Activated naive CD4-positive, alpha-beta T cell treated with anti-CD3 and anti-CD28 coated beads, Interleukin-2, amount 50 U/mL, for 24 hours (primary cell): ENCODE data around the gene TMEM62.
A peak's percentile ranks its signal among the peaks of the same experiment; 100 is the strongest.
"Not testable (repeated sequence)": the region's sequence is repeated elsewhere in the genome, so short reads cannot be mapped to it uniquely, and the experiment has no call there.

Source experiments
- H3K27ac Mint-ChIP-seq: one replicate; pipeline ENCODE4 v1.8.0; 2021; ENCODE audit warnings: mild to moderate bottlenecking, mixed read lengths
- H3K27me3 Mint-ChIP-seq: one replicate; pipeline ENCODE4 v1.8.0; 2021; ENCODE audit warnings: mixed read lengths
- H3K36me3 Mint-ChIP-seq: one replicate; pipeline ENCODE4 v1.8.0; 2021; ENCODE audit warnings: mixed read lengths
- H3K4me1 Mint-ChIP-seq: one replicate; pipeline ENCODE4 v1.8.0; 2021; ENCODE audit warnings: mixed read lengths
- H3K4me3 Mint-ChIP-seq: one replicate; pipeline ENCODE4 v1.8.0; 2021; ENCODE audit warnings: mild to moderate bottlenecking, mixed read lengths
- H3K9me3 Mint-ChIP-seq: one replicate; pipeline ENCODE4 v1.8.0; 2021; ENCODE audit warnings: mixed read lengths

TMEM62 gene

DNA sequence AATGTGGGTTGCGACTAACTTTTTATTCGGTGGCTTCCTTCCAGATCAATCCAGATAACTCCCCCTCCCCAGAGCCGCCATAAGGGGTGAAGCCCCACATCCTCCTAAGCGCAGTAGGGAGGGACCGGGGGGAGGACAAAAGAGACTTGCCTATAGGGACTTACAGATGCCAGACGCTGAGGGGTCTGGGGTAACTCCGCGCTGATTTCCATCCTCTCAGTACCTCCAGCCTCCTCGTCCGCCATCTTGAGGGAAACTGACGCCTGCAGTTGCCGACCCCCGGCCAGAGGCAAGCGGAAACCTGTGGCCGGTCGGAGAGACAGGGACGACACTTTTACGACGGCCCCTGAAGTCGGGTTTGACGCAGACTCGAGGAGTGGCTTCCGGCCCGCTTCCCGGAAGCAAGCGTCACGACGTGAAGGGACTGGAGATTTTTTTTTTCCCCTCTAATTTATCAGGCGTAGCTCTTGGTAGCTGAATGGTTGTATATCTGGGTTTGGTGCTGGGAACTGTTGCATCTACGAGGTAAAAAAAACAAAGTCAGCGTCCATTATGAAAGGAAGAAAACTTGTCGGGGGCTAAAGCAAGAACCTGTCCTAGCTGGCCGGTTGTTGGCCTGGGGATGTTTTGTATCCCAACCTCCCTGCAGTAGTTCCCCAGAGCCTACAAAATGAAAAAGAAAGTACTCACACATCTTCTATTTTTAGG lies 27.5 kb upstream of the TMEM62 start, which contains the start of gene UBR1:
TSS of gene UBR1 (minus strand) at position 261 of the 708 bp plus-strand sequence. CDS start at position 245, 16 bp downstream.
- peak within 1 kb of the TSS; percentile 95 for H3K4me3 Mint-ChIP-seq
- H3K27ac Mint-ChIP-seq, result peak within 1 kb of the TSS; percentile 90
- H3K36me3 Mint-ChIP-seq, result peaks cover 17% of the 10 kb centered on the region
- peaks cover 46% of the 10 kb centered on the region for H3K4me1 Mint-ChIP-seq
- H3K9me3 Mint-ChIP-seq, result no peaks in the 10 kb centered on the region
- no peaks in the 10 kb centered on the region for H3K27me3 Mint-ChIP-seq

DNA sequence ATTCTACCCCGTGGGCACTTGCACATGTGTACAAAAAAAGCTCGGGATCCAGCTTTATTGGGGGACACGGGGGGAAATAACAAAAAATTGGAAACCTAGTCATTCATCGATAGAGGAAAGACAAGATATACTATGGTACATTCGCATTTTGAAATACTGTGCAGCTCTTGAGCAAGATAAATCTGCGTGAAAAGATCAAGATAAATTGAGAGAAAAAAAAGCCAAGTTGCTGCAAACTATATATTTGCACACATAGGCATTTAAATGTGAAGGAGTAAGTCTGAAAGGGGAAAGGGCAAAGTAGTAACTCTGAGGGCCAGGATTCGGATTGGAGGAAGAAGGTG lies 26.9 kb upstream of the TMEM62 start:
- H3K4me3 Mint-ChIP-seq, result peak overlapping the region; percentile 95
- peak overlapping the region; percentile 90 for H3K27ac Mint-ChIP-seq
- peaks cover 41% of the 10 kb centered on the region for H3K4me1 Mint-ChIP-seq
- H3K9me3 Mint-ChIP-seq, result no peaks in the 10 kb centered on the region
- no peaks in the 10 kb centered on the region for H3K27me3 Mint-ChIP-seq
- H3K36me3 Mint-ChIP-seq, result peaks cover 15% of the 10 kb centered on the region

- peaks cover 8% of the 10 kb centered on the region for H3K36me3 Mint-ChIP-seq
- no peaks in the 10 kb centered on the region for H3K9me3 Mint-ChIP-seq
- peaks cover 31% of the 10 kb centered on the region for H3K4me1 Mint-ChIP-seq
- H3K27ac Mint-ChIP-seq, result no peak overlapping the region
- no peak overlapping the region for H3K4me3 Mint-ChIP-seq
- H3K27me3 Mint-ChIP-seq, result no peaks in the 10 kb centered on the region
These were observed 25.6 kb upstream of the TMEM62 start for GRCh38 chr15:43107751-43108150.

- peaks cover 6% of the 10 kb centered on the region for H3K4me1 Mint-ChIP-seq
- H3K27ac Mint-ChIP-seq, result no peak overlapping the region
- no peaks in the 10 kb centered on the region for H3K36me3 Mint-ChIP-seq
- no peak overlapping the region for H3K4me3 Mint-ChIP-seq
- H3K27me3 Mint-ChIP-seq, result peaks cover 2% of the 10 kb centered on the region
- no peaks in the 10 kb centered on the region for H3K9me3 Mint-ChIP-seq
These were observed 22.0 kb upstream of the TMEM62 start for GRCh38 chr15:43111354-43111753.

- no peaks in the 10 kb centered on the region for H3K36me3 Mint-ChIP-seq
- H3K9me3 Mint-ChIP-seq, result no peaks in the 10 kb centered on the region
- no peak overlapping the region for H3K4me3 Mint-ChIP-seq
- H3K27me3 Mint-ChIP-seq, result peaks cover 10% of the 10 kb centered on the region
- H3K27ac Mint-ChIP-seq, result no peak overlapping the region
- H3K4me1 Mint-ChIP-seq, result peaks cover 13% of the 10 kb centered on the region
These were observed 15.1 kb upstream of the TMEM62 start for GRCh38 chr15:43118286-43118685.

DNA sequence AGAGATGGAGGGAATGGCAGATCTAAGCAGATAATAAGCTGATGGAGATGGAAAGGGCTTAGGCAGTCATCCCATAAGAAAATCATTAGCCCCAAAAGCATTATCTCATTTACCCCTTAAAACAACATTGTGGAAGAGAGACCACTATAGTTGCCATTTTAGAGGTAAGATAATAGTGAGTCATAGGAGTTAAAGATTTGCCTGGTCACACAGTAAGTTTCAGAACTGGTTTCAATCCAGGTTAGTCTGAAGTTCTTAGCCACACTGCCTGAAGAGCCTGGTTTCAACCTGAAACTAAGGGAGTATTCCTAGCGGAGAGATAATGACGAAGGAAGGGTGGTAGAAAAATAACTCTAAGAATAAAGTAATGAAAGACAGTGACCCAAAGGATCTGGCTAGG lies 14.6 kb upstream of the TMEM62 start:
- peaks cover 10% of the 10 kb centered on the region for H3K27me3 Mint-ChIP-seq
- H3K36me3 Mint-ChIP-seq, result no peaks in the 10 kb centered on the region
- no peak overlapping the region for H3K4me3 Mint-ChIP-seq
- H3K27ac Mint-ChIP-seq, result no peak overlapping the region
- no peaks in the 10 kb centered on the region for H3K9me3 Mint-ChIP-seq
- H3K4me1 Mint-ChIP-seq, result peaks cover 16% of the 10 kb centered on the region

GRCh38 chr15:43121863-43122262 lies 11.5 kb upstream of the TMEM62 start:
- H3K27ac Mint-ChIP-seq, result no peak overlapping the region
- H3K4me3 Mint-ChIP-seq, result peak overlapping the region; percentile 60
- H3K36me3 Mint-ChIP-seq, result no peaks in the 10 kb centered on the region
- H3K27me3 Mint-ChIP-seq, result peaks cover 6% of the 10 kb centered on the region
- H3K9me3 Mint-ChIP-seq, result no peaks in the 10 kb centered on the region
- peaks cover 16% of the 10 kb centered on the region for H3K4me1 Mint-ChIP-seq

DNA sequence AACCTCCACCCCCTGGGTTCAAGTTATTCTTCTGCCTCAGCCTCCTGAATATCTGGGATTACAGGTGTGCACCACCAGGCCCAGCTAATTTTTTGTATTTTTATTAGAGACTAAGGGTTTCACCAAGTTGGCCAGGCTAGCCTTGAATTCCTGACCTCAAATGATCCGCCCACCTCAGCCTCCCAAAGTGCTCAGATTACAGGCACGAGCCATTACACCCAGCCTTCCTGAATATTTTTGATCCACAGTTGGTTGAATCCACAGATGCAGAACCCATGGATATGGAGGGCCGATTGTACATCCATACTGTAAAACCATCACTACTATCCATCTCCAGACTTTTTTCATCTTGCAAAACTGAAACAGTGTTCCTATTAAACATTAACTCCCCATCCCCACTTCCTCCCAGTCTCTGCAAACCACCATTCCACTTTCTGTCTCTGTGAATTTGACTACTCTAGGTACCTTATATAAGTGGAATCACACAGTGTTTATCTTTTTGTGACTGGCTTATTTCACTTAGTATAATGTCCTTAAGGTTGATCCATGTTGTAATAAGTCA lies 8.2 kb upstream of the TMEM62 start:
- Mint-ChIP-seq H3K27me3 (peaks cover 4% of the 10 kb centered on the region), H3K36me3 (no peaks in the 10 kb centered on the region), H3K9me3 (peaks cover 4% of the 10 kb centered on the region), H3K27ac (no peak overlapping the region), H3K4me3 (no peak overlapping the region), H3K4me1 (peaks cover 19% of the 10 kb centered on the region)

DNA sequence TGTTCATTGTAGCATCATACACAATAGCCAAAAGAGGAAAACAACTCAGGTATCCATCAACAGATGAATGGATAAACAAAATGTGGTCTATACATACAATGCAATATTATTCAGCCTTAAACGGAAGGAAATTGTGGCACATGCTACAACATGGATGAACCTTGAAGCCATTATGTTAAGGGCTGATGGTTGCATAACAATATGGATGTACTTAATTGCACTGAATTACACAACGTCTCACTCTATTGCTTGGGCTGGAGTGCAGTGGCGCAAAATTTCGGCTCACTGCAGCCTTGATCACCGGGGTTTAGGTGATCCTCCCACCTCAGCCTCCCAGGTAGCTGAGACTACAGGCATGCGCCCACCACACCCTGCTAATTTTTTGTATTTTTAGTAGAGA lies 7.0 kb upstream of the TMEM62 start:
- H3K27ac Mint-ChIP-seq, result no peak overlapping the region
- H3K9me3 Mint-ChIP-seq, result peaks cover 4% of the 10 kb centered on the region
- H3K4me3 Mint-ChIP-seq, result no peak overlapping the region
- H3K4me1 Mint-ChIP-seq, result peaks cover 19% of the 10 kb centered on the region
- peaks cover 4% of the 10 kb centered on the region for H3K27me3 Mint-ChIP-seq
- H3K36me3 Mint-ChIP-seq, result no peaks in the 10 kb centered on the region

GRCh38 chr15:43127752-43128151 lies 5.6 kb upstream of the TMEM62 start:
- Mint-ChIP-seq H3K4me3 (no peak overlapping the region), H3K27ac (no peak overlapping the region), H3K4me1 (peaks cover 13% of the 10 kb centered on the region)

DNA sequence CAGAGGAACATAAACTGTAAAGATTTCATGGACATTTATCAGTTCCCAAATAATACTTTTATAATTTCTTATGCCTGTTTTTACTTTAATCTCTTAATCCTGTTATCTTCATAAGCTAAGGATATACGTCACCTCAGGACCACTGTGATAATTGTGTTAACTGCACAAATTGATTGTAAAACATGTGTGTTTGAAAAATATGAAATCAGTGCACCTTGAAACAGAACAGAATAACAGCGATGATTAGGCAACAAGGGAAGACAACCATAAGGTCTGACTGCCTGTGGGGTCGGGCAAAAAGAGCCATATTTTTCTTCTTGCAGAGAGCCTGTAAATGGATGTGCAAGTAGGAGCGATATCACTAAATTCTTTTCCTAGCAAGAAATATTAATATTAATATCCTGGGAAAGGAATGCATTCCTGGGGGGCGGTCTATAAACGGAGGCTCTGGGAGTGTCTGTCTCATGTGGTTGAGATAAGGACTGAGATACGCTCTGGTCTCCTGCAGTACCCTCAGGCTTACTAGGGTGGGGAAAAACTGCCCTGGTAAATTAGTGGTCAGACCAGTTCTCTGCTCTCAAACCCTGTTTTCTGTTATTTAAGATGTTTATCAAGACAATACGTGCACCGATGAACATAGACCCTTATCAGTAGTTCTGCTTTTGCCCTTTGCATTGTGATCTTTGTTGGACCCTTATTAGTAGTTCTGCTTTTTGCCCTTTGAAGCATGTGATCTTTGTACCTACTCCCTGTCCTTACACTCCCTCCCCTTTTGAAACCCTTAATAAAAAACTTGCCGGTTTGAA lies 5.0 kb upstream of the TMEM62 start:
- not testable (repeated sequence) for H3K9me3 Mint-ChIP-seq, H3K36me3 Mint-ChIP-seq, H3K27ac Mint-ChIP-seq, H3K4me3 Mint-ChIP-seq, H3K27me3 Mint-ChIP-seq
- peaks cover 11% of the 10 kb centered on the region for H3K4me1 Mint-ChIP-seq

More at GRCh38 chr15:43127752-43128151, 5.6 kb upstream of the TMEM62 start:
- H3K36me3 Mint-ChIP-seq, result no peaks in the 10 kb centered on the region
- peaks cover 4% of the 10 kb centered on the region for H3K27me3 Mint-ChIP-seq
- H3K9me3 Mint-ChIP-seq, result peaks cover 4% of the 10 kb centered on the region

- H3K9me3 Mint-ChIP-seq, result peaks cover 4% of the 10 kb centered on the region
- H3K27ac Mint-ChIP-seq, result no peak overlapping the region
- peaks cover 4% of the 10 kb centered on the region for H3K27me3 Mint-ChIP-seq
- no peaks in the 10 kb centered on the region for H3K36me3 Mint-ChIP-seq
- H3K4me3 Mint-ChIP-seq, result no peak overlapping the region
- H3K4me1 Mint-ChIP-seq, result peaks cover 11% of the 10 kb centered on the region
These were observed 4.4 kb upstream of the TMEM62 start for GRCh38 chr15:43128980-43129335.

- Mint-ChIP-seq H3K9me3 (peaks cover 4% of the 10 kb centered on the region), H3K4me1 (peaks cover 22% of the 10 kb centered on the region), H3K36me3 (peaks cover 3% of the 10 kb centered on the region), H3K4me3 (peak overlapping the region; percentile 90), H3K27me3 (peaks cover 1% of the 10 kb centered on the region), H3K27ac (peak overlapping the region; percentile 93)
These were observed 456 bp upstream of the TMEM62 start for GRCh38 chr15:43132830-43133429.

DNA sequence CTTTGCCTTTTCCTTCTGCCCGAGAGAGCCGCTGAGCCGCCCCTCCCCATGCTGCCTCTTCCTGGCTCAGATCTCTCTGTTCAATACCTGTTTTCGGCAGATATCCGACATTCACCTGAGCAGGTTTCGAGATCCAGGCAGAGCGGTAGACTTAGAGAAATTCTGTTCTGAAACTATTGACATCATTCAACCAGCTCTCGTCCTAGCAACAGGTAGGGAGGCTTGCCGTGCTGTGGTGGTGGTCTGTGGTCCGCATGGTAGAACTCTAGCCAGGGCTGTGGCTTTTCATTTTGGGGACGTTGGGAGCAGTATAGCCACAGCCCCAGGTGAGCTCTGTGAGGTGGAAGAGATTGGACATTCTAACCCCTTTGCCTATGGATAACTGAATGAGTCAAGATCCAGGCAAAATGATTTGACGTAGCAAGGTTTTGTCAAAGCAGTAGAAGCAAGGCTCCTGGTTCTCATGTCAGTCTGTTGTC lies 810 bp downstream of the TMEM62 start:
- Mint-ChIP-seq H3K4me3 (peak overlapping the region; percentile 90), H3K9me3 (no peaks in the 10 kb centered on the region), H3K27me3 (no peaks in the 10 kb centered on the region), H3K36me3 (peaks cover 12% of the 10 kb centered on the region), H3K4me1 (peaks cover 22% of the 10 kb centered on the region), H3K27ac (peak overlapping the region; percentile 79)

DNA sequence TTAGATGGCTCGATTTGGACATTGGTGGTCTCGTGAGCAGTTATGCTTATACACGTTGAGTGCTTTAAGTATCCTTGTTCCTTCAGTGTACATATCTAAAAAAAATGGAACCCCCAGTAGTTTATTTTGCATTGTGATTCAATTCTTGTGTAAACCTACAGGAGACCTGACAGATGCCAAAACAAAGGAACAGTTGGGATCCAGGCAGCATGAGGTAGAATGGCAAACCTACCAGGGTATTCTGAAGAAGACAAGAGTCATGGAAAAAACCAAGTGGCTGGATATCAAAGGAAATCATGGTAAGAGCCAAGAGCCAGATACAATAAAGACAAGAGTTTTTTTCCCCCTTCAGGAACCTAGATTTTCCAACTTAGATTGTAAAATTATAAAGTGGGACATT lies 2.0 kb downstream of the TMEM62 start:
- Mint-ChIP-seq H3K4me1 (peaks cover 22% of the 10 kb centered on the region), H3K27ac (no peak overlapping the region), H3K36me3 (peaks cover 18% of the 10 kb centered on the region), H3K4me3 (no peak overlapping the region), H3K9me3 (no peaks in the 10 kb centered on the region), H3K27me3 (no peaks in the 10 kb centered on the region)
